Myometrial cell (primary cell): ENCODE data around the gene SEMA7A. TPM values are rescaled to one million over a fixed set of nuclear protein-coding genes. Genes with fewer than 3 reads are reported as not detected.

Experiments
- total RNA-seq: library from RNA; depleted of rRNA; stranded (reverse); fragments of >200 nt; gene quantifications from 2 replicates; pipeline ENCODE4 v1.2.3, GENCODE V29; 2015

The SEMA7A gene
- 71.4 and 86.2 TPM in 2 replicates for total RNA-seq

GRCh38 chr15:74433592-74434262 lies at the start of gene SEMA7A:
Gene SEMA7A (minus strand): TSS chr15:74433958. CDS start chr15:74433918, 40 bp downstream.

GRCh38 chr15:74460871-74461846 lies 27.4 kb upstream of the SEMA7A start, which contains the start of gene UBL7:
Gene UBL7 (minus strand): TSS chr15:74461160. CDS start chr15:74458867, 2,293 bp downstream.

GRCh38 chr15:74367296-74367854 lies 66.4 kb downstream of the SEMA7A start, which contains the start of gene CYP11A1:
Gene CYP11A1 (minus strand): TSS chr15:74367646. CDS start chr15:74367585, 61 bp downstream.

Other genes starting within 250 kb of the SEMA7A start
- gene STRA6, start 231.2 kb downstream of the SEMA7A start, total RNA-seq = 9.4 and 11.2 TPM in 2 replicates
- gene CCDC33, start 197.6 kb downstream of the SEMA7A start, total RNA-seq = 0.29 and 1.6 TPM in 2 replicates
- 0.53 and 3.2 TPM in 2 replicates for gene CYP11A1, start 66.3 kb downstream of the SEMA7A start, total RNA-seq
- gene UBL7, start 27.2 kb upstream of the SEMA7A start, total RNA-seq = 102 and 103 TPM in 2 replicates
- 0.58 and 2.8 TPM in 2 replicates for gene ARID3B, start 107.3 kb upstream of the SEMA7A start, total RNA-seq
- gene CLK3, start 181.9 kb upstream of the SEMA7A start, total RNA-seq = 103 and 121 TPM in 2 replicates